K562 treated with DMSO at 1 percent for 48 hours (cell line): Measurements from ENCODE around the gene RGL1. TPM values are rescaled to one million over a fixed set of nuclear protein-coding genes. Genes with fewer than 3 reads are reported as not detected.

Experiments used
- total RNA-seq: library from RNA; unstranded; fragments of 300-600 nt; gene quantifications from 2 replicates; pipeline ENCODE4 v1.2.3, GENCODE V29; 2022; ENCODE audit warnings: low replicate concordance; ENCODE audit errors: extremely low read depth

RGL1 gene
- total RNA-seq = not detected in 2 replicates

DNA sequence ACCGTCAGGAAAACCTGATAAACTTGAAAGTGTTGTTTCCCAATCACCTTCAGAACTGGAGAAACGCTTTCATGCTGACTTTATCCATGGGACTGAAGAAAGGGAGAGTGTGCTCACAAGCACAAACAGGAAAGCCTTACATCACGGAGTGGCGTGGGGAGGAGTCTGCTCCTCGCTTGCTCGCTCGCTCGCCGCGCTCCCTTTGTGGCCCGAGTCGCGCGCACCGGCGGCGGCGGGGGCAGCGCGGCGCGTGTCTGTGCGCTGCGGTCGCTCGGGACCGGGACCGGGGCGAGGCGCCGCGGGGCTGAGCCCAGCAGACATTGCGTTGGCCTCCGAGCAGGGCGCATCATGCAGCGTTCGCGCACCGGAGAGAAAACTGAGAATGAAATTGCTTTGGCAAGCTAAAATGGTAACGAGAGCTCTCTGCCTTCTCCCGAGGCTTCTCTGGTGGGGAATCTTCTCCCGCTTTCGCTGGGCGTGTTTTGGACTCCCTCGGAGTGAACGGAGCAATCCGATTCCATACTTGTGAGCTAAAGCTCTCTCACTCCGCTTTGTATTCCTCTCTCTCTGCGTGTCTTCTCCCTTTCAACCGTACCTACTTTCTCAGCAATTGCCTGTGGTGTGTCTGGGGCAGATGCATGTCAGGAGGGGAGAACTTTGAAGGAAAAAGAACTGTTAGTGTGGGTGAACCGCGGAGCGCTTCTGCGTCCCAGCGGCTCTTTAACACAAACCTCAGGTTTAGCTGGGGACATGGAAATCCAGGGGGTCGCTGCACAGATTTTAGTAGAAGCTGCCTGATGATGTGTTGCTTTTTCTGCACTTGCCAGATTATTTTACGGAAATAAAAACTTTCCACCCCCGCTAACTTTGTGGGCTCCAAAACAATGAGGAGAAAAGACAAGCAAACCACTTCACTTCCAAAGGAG lies at the start of gene RGL1:
Gene RGL1 (plus strand): TSS at position 205 of the 926 bp plus-strand sequence. CDS start 178 bp downstream, at position 383.

Other genes with a start within 250 kb of the RGL1 start
- not detected in 2 replicates for gene NCF2, start 214.7 kb upstream of the RGL1 start, total RNA-seq
- gene ARPC5, start 169.3 kb upstream of the RGL1 start, total RNA-seq = not detected in 2 replicates
- not detected in 2 replicates for gene APOBEC4, start 151.8 kb upstream of the RGL1 start, total RNA-seq
- gene COLGALT2, start 232.6 kb downstream of the RGL1 start, total RNA-seq = not detected in 2 replicates
- gene TSEN15, start 246.6 kb downstream of the RGL1 start, total RNA-seq = not detected in 2 replicates